WTC11 (cell line): ENCODE measurements around the gene TMEM54. TPM values are rescaled to one million over a fixed set of nuclear protein-coding genes. Genes with fewer than 3 reads are reported as not detected.

ENCODE experiments used
- ATAC-seq: fragments of 200-7000 bp; cut with Tn5 transposase; 2 replicates; pipeline ENCODE4 v1.10.0; 2021; ENCODE audit warnings: mild to moderate bottlenecking, moderate library complexity
- CTCF ChIA-PET: fragments of 300-600 bp; sonication (Branson Sonifier 250); formaldehyde crosslinking; loops from one replicate; lab custom pipeline; 2021; ENCODE audit warnings: antibody characterized with exemption; lab: Charles Lee
- POLR2A ChIA-PET: fragments of 350-600 bp; sonication (Branson Sonifier 250); formaldehyde crosslinking; loops from one replicate; lab custom pipeline; 2021; ENCODE audit warnings: antibody characterized with exemption; lab: Charles Lee
- DNase-seq: peaks from one replicate; pipeline ENCODE4 v3.0.0; 2021; ENCODE audit warnings: low spot score
- H3K27ac Mint-ChIP-seq: 2 replicates; pipeline ENCODE4 v1.8.0; 2021; ENCODE audit warnings: mixed read lengths
- H3K27me3 Mint-ChIP-seq: 2 replicates; pipeline ENCODE4 v1.8.0; 2021; ENCODE audit warnings: low read depth, mild to moderate bottlenecking, moderate library complexity, mixed read lengths
- H3K36me3 Mint-ChIP-seq: 2 replicates; pipeline ENCODE4 v1.8.0; 2021; ENCODE audit warnings: mixed read lengths
- H3K4me1 Mint-ChIP-seq: 2 replicates; pipeline ENCODE4 v1.8.0; 2022; ENCODE audit warnings: mixed read lengths
- H3K4me3 Mint-ChIP-seq: 2 replicates; pipeline ENCODE4 v1.8.0; 2021; ENCODE audit warnings: mild to moderate bottlenecking, moderate library complexity, mixed read lengths
- H3K9me3 Mint-ChIP-seq: 2 replicates; pipeline ENCODE4 v1.8.0; 2021; ENCODE audit warnings: mixed read lengths
- ATF1 ChIP-seq: sonication (generic); formaldehyde crosslinking; IDR thresholded peaks from 2 replicates; pipeline ENCODE4 v1.8.1; 2023; ENCODE audit warnings: mild to moderate bottlenecking, moderate library complexity, missing genetic modification reagents
- CREB1 ChIP-seq: sonication (generic); formaldehyde crosslinking; IDR thresholded peaks from 2 replicates; pipeline ENCODE4 v1.8.0; 2023; ENCODE audit warnings: mild to moderate bottlenecking, missing genetic modification reagents
- FOXP1 ChIP-seq: sonication (generic); formaldehyde crosslinking; IDR thresholded peaks from 2 replicates; pipeline ENCODE4 v1.8.0; 2022; ENCODE audit warnings: missing genetic modification reagents, mild to moderate bottlenecking, moderate library complexity, borderline replicate concordance
- IRF2 ChIP-seq: sonication (generic); formaldehyde crosslinking; IDR thresholded peaks from 2 replicates; pipeline ENCODE4 v1.8.0; 2022; ENCODE audit warnings: low read depth, missing genetic modification reagents, borderline replicate concordance
- MXD4 ChIP-seq: fragments of 250-450 bp; sonication (Bioruptor Pico); IDR thresholded peaks from 2 replicates; pipeline ENCODE4 v1.8.0; 2021; ENCODE audit warnings: mild to moderate bottlenecking, moderate library complexity, borderline replicate concordance
- NFYB ChIP-seq: sonication (generic); formaldehyde crosslinking; conservative IDR thresholded peaks from 2 replicates; pipeline ENCODE4 v1.8.0; 2022; ENCODE audit warnings: low read depth, missing genetic modification reagents
- NR3C1 ChIP-seq: sonication (generic); formaldehyde crosslinking; conservative IDR thresholded peaks from 2 replicates; pipeline ENCODE4 v1.8.1; 2023; ENCODE audit warnings: low read depth, mild to moderate bottlenecking, missing genetic modification reagents
- OVOL2 ChIP-seq: fragments of 250-450 bp; sonication (Bioruptor Pico); IDR thresholded peaks from 2 replicates; pipeline ENCODE4 v1.9.0; 2021; ENCODE audit warnings: mild to moderate bottlenecking, borderline replicate concordance
- TCF7 ChIP-seq: sonication (generic); formaldehyde crosslinking; IDR thresholded peaks from 2 replicates; pipeline ENCODE4 v1.8.0; 2022; ENCODE audit warnings: mild to moderate bottlenecking, low read depth, missing genetic modification reagents, moderate library complexity
- ZBTB21 ChIP-seq: sonication (generic); formaldehyde crosslinking; IDR thresholded peaks from 2 replicates; pipeline ENCODE4 v1.8.1; 2023; ENCODE audit warnings: mild to moderate bottlenecking, missing genetic modification reagents, borderline replicate concordance
- ZNF138 ChIP-seq: sonication (generic); formaldehyde crosslinking; conservative IDR thresholded peaks from 2 replicates; pipeline ENCODE4 v1.8.1; 2022; ENCODE audit warnings: mild to moderate bottlenecking, moderate library complexity, missing genetic modification reagents
- ZNF263 ChIP-seq: sonication (generic); formaldehyde crosslinking; IDR thresholded peaks from 2 replicates; pipeline ENCODE4 v1.8.1; 2022; ENCODE audit warnings: low read depth, mild to moderate bottlenecking, moderate library complexity, missing genetic modification reagents
- ZNF317 ChIP-seq: sonication (generic); formaldehyde crosslinking; IDR thresholded peaks from 2 replicates; pipeline ENCODE4 v1.8.1; 2023; ENCODE audit warnings: low read depth, mild to moderate bottlenecking, moderate library complexity, missing genetic modification reagents, borderline replicate concordance
- ZNF671 ChIP-seq: fragments of 250-450 bp; sonication (Bioruptor Pico); IDR thresholded peaks from 2 replicates; pipeline ENCODE4 v1.8.0; 2021; ENCODE audit warnings: mild to moderate bottlenecking
- total RNA-seq: library from RNA; stranded (reverse); gene quantifications from 3 replicates; pipeline ENCODE4 v1.2.3, GENCODE V29; 2021
- TF ChIP-seq, protein P1 (sequence below): fragments of 250-450 bp; sonication (Bioruptor Pico); IDR thresholded peaks from 2 replicates; pipeline ENCODE4 v1.8.0; 2021; ENCODE audit warnings: mild to moderate bottlenecking
- TF ChIP-seq, protein P2 (sequence below): sonication (generic); formaldehyde crosslinking; IDR thresholded peaks from 2 replicates; pipeline ENCODE4 v1.8.0; 2022; ENCODE audit warnings: mild to moderate bottlenecking, missing genetic modification reagents
- TF ChIP-seq, protein P3 (sequence below): sonication (generic); formaldehyde crosslinking; conservative IDR thresholded peaks from 2 replicates; pipeline ENCODE4 v1.8.1; 2023; ENCODE audit warnings: mild to moderate bottlenecking, low read depth, missing genetic modification reagents, moderate library complexity
- TF ChIP-seq, protein P4 (sequence below): sonication (generic); formaldehyde crosslinking; IDR thresholded peaks from 2 replicates; pipeline ENCODE4 v1.8.0; 2022; ENCODE audit warnings: missing genetic modification reagents
- TF ChIP-seq, protein P5 (sequence below): fragments of 250-450 bp; sonication (Bioruptor Pico); IDR thresholded peaks from 2 replicates; pipeline ENCODE4 v1.9.0; 2021; ENCODE audit warnings: mild to moderate bottlenecking

Gene TMEM54
- total RNA-seq, 1 experiment from 2014 or later: 20.7 TPM

DNA sequence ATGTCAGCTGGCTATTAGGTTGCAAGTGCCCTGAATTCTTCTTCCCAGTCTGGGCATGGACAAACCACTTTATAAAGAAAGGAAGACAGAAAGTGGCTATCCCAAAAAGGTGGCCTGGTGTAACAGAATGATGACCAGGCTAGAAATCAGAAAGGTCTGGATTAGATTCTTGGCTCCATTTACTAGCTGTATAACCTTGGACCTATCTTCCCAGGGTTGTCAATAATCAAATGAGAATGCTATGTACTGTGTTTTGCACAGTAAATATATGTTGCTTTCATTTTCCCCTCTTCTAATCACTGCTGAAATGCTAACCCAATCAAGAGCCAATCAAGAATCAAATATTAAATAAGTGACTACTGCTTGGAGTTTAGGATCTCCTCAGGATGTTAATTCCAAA lies 43.0 kb upstream of the TMEM54 start:
- ATAC-seq (no peak), DNase-seq (no peak)
- H3K36me3 Mint-ChIP-seq: peaks cover 36% of the 10 kb centered on the region
- H3K9me3 Mint-ChIP-seq: no peaks in the 10 kb centered on the region
- TF ChIP-seq NR3C1 (CRISPR knock-in tag) (no peak), MXD4 (CRISPR knock-in tag) (no peak), TCF7 (CRISPR knock-in tag) (no peak)
- TF ChIP-seq, protein P1, sequence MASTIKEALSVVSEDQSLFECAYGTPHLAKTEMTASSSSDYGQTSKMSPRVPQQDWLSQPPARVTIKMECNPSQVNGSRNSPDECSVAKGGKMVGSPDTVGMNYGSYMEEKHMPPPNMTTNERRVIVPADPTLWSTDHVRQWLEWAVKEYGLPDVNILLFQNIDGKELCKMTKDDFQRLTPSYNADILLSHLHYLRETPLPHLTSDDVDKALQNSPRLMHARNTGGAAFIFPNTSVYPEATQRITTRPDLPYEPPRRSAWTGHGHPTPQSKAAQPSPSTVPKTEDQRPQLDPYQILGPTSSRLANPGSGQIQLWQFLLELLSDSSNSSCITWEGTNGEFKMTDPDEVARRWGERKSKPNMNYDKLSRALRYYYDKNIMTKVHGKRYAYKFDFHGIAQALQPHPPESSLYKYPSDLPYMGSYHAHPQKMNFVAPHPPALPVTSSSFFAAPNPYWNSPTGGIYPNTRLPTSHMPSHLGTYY (CRISPR knock-in tag): no peak
- no peak overlapping the region for H3K27ac Mint-ChIP-seq
- CTCF ChIA-PET: no interaction called here
- no peaks in the 10 kb centered on the region for H3K27me3 Mint-ChIP-seq
- POLR2A ChIA-PET: no interaction called here
- no peak overlapping the region for H3K4me3 Mint-ChIP-seq
- no peaks in the 10 kb centered on the region for H3K4me1 Mint-ChIP-seq

DNA sequence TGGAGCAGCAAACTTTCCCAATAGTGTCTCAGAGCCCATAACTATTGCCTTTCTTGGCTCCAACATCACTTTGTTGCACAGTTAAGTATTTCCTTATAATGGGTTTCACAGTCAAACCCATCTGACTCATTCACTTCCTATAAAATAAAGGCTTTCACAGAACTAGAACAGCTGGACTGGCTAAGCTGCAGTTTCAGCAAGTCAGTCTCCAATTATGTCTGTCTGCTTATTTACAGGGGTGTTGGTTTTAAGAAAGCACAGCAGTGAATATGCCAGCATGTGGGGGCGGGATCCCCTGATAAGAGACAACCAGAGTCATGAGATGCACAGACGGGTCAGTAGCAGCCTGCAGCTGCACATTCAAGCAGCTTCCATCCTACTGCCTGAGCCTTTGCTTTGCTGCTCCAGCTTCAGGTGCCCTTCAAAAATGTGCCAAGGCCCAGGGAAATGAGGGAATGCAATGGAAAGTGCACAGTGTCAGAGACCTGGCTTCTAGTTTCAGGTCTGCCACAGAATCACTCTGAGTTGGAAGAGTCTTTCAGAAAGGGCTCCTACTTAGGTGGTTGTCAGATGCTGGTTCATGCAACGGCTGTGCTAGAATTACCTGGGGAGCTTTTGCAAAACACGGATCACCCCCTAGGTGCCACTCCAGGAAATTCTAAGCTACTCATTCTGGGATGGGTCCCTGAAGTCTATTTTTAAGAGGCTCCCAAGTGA lies 38.6 kb upstream of the TMEM54 start:
- ATAC-seq (no peak), DNase-seq (no peak)
- no peaks in the 10 kb centered on the region for H3K9me3 Mint-ChIP-seq
- no peak overlapping the region for H3K27ac Mint-ChIP-seq
- no peaks in the 10 kb centered on the region for H3K27me3 Mint-ChIP-seq
- POLR2A ChIA-PET: no interaction called here
- no peaks in the 10 kb centered on the region for H3K4me1 Mint-ChIP-seq
- TF ChIP-seq, protein P2, sequence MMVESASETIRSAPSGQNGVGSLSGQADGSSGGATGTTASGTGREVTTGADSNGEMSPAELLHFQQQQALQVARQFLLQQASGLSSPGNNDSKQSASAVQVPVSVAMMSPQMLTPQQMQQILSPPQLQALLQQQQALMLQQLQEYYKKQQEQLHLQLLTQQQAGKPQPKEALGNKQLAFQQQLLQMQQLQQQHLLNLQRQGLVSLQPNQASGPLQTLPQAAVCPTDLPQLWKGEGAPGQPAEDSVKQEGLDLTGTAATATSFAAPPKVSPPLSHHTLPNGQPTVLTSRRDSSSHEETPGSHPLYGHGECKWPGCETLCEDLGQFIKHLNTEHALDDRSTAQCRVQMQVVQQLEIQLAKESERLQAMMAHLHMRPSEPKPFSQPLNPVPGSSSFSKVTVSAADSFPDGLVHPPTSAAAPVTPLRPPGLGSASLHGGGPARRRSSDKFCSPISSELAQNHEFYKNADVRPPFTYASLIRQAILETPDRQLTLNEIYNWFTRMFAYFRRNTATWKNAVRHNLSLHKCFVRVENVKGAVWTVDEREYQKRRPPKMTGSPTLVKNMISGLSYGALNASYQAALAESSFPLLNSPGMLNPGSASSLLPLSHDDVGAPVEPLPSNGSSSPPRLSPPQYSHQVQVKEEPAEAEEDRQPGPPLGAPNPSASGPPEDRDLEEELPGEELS (CRISPR knock-in tag): no peak
- TF ChIP-seq ZNF671 (CRISPR knock-in tag): no peak
- TF ChIP-seq ZNF317 (CRISPR knock-in tag): no peak
- TF ChIP-seq, protein P3, sequence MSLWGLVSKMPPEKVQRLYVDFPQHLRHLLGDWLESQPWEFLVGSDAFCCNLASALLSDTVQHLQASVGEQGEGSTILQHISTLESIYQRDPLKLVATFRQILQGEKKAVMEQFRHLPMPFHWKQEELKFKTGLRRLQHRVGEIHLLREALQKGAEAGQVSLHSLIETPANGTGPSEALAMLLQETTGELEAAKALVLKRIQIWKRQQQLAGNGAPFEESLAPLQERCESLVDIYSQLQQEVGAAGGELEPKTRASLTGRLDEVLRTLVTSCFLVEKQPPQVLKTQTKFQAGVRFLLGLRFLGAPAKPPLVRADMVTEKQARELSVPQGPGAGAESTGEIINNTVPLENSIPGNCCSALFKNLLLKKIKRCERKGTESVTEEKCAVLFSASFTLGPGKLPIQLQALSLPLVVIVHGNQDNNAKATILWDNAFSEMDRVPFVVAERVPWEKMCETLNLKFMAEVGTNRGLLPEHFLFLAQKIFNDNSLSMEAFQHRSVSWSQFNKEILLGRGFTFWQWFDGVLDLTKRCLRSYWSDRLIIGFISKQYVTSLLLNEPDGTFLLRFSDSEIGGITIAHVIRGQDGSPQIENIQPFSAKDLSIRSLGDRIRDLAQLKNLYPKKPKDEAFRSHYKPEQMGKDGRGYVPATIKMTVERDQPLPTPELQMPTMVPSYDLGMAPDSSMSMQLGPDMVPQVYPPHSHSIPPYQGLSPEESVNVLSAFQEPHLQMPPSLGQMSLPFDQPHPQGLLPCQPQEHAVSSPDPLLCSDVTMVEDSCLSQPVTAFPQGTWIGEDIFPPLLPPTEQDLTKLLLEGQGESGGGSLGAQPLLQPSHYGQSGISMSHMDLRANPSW (CRISPR knock-in tag): no peak
- no peak for TF ChIP-seq ZNF138 (CRISPR knock-in tag)
- TF ChIP-seq ZNF263: no peak
- TF ChIP-seq, protein P4, sequence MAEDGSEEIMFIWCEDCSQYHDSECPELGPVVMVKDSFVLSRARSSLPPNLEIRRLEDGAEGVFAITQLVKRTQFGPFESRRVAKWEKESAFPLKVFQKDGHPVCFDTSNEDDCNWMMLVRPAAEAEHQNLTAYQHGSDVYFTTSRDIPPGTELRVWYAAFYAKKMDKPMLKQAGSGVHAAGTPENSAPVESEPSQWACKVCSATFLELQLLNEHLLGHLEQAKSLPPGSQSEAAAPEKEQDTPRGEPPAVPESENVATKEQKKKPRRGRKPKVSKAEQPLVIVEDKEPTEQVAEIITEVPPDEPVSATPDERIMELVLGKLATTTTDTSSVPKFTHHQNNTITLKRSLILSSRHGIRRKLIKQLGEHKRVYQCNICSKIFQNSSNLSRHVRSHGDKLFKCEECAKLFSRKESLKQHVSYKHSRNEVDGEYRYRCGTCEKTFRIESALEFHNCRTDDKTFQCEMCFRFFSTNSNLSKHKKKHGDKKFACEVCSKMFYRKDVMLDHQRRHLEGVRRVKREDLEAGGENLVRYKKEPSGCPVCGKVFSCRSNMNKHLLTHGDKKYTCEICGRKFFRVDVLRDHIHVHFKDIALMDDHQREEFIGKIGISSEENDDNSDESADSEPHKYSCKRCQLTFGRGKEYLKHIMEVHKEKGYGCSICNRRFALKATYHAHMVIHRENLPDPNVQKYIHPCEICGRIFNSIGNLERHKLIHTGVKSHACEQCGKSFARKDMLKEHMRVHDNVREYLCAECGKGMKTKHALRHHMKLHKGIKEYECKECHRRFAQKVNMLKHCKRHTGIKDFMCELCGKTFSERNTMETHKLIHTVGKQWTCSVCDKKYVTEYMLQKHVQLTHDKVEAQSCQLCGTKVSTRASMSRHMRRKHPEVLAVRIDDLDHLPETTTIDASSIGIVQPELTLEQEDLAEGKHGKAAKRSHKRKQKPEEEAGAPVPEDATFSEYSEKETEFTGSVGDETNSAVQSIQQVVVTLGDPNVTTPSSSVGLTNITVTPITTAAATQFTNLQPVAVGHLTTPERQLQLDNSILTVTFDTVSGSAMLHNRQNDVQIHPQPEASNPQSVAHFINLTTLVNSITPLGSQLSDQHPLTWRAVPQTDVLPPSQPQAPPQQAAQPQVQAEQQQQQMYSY (CRISPR knock-in tag): no peak
- no peak for TF ChIP-seq NFYB (CRISPR knock-in tag)
- no peak for TF ChIP-seq TCF7 (CRISPR knock-in tag)
- no peak for TF ChIP-seq ATF1 (CRISPR knock-in tag)
- no peak for TF ChIP-seq CREB1
- TF ChIP-seq IRF2: no peak
- TF ChIP-seq, protein P5, sequence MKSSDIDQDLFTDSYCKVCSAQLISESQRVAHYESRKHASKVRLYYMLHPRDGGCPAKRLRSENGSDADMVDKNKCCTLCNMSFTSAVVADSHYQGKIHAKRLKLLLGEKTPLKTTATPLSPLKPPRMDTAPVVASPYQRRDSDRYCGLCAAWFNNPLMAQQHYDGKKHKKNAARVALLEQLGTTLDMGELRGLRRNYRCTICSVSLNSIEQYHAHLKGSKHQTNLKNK (CRISPR knock-in tag): no peak
- no peak for TF ChIP-seq FOXP1 (CRISPR knock-in tag)
- no peak for TF ChIP-seq ZBTB21
- TF ChIP-seq OVOL2 (CRISPR knock-in tag): no peak
- CTCF ChIA-PET: interaction anchor here (0.8 to 1.2 kb wide), 2 partner anchors 14 to 116 kb away, joined by 3 to 4 read pairs; no protein-coding TSS in a partner anchor
- H3K36me3 Mint-ChIP-seq: peaks cover 31% of the 10 kb centered on the region
- H3K4me3 Mint-ChIP-seq: no peak overlapping the region
